ENCODE data around the gene MVK.
A peak's percentile ranks its signal among the peaks of the same experiment; 100 is the strongest.

The MVK gene

GRCh38 chr12:109573029-109573913 lies at the start of gene MVK, which contains the start of gene MMAB:
TSS of gene MVK (plus strand) at chr12:109573794. CDS start at chr12:109574823, 1,029 bp downstream.
TSS of gene MMAB (minus strand) at chr12:109573504. CDS start at chr12:109573480, 24 bp downstream.
- peaks cover 62% of the 10 kb centered on the region for H3K36me3 ChIP-seq (ENCODE audit: control insufficient read depth, insufficient read depth, low read length)

DNA sequence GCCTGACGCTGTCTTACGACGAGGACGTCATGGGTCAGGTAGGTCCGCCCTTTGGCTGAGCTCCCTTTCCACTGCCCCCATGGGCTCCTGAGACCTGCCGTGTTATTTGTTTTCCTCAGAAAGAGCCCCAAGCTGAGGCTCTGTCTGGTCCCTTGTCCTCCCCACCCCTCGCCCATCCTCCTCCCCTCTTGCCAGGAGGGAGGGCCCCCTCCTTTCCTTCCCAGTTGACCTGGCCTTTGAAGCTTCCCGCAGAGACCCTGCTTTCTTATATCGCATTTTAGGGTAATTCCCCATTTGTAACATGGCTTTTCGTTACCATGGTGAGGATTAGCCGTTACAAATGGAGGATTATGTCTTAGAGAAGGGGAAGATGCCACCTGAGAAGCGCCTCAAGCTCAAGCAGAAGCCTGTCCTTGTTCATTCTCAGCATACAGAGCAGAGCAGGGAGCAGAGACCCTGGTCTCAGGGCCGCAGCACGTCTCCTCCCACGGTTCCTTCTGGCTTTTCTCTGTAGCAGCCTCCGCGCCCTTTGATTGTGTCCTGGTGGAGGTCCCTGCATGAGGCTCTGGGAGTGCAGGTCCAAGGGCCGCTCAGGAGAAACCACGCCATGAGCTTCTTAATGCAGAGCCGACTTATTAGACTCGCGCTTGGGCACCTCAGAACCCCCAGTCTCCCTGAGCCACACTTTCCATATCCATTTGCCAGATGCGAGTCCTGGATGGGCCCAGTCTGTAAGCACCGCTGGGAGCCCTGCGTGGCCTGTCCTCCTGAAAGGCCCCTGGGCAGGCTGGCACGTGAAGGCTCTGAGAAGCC lies 48.9 kb upstream of the MVK start:
- no peak overlapping the region for H3K9ac ChIP-seq (ENCODE audit: low read length)
- H3K27ac ChIP-seq (ENCODE audit: low read depth, low read length) = no peak overlapping the region
- no peaks in the 10 kb centered on the region for H3K9me3 ChIP-seq (ENCODE audit: control insufficient read depth, insufficient read depth, low read depth, low read length)
- H3K27me3 ChIP-seq (ENCODE audit: control insufficient read depth, insufficient read depth, low read length) = no peaks in the 10 kb centered on the region
- no peak overlapping the region for H3K4me3 ChIP-seq (ENCODE audit: low read depth, low read length)
- peaks cover 41% of the 10 kb centered on the region for H3K36me3 ChIP-seq (ENCODE audit: control insufficient read depth, insufficient read depth, low read length)
- H3K4me1 ChIP-seq (ENCODE audit: control insufficient read depth, insufficient read depth, low read length) = peaks cover 3% of the 10 kb centered on the region; the same call in 1 of the 2 replicates

More at GRCh38 chr12:109573029-109573913, at the start of gene MVK, which contains the start of gene MMAB:
- Histone ChIP-seq H3K4me1 (ENCODE audit: control insufficient read depth, insufficient read depth, low read length) (peaks cover 3% of the 10 kb centered on the region; the same call in 1 of the 2 replicates), H3K9ac (ENCODE audit: low read length) (peak within 1 kb of the TSS; percentile 76), H3K27me3 (ENCODE audit: control insufficient read depth, insufficient read depth, low read length) (no peaks in the 10 kb centered on the region), H3K9me3 (ENCODE audit: control insufficient read depth, insufficient read depth, low read depth, low read length) (no peaks in the 10 kb centered on the region), H3K27ac (ENCODE audit: low read depth, low read length) (peak within 1 kb of the TSS; percentile 53; the same call in 1 of the 2 replicates), H3K4me3 (ENCODE audit: low read depth, low read length) (peak within 1 kb of the TSS; percentile 82)

- Histone ChIP-seq H3K4me3 (ENCODE audit: low read depth, low read length) (no peak overlapping the region), H3K36me3 (ENCODE audit: control insufficient read depth, insufficient read depth, low read length) (peaks cover 39% of the 10 kb centered on the region), H3K9me3 (ENCODE audit: control insufficient read depth, insufficient read depth, low read depth, low read length) (no peaks in the 10 kb centered on the region), H3K27me3 (ENCODE audit: control insufficient read depth, insufficient read depth, low read length) (no peaks in the 10 kb centered on the region), H3K27ac (ENCODE audit: low read depth, low read length) (no peak overlapping the region), H3K4me1 (ENCODE audit: control insufficient read depth, insufficient read depth, low read length) (peaks cover 6% of the 10 kb centered on the region; the same call in 1 of the 2 replicates), H3K9ac (ENCODE audit: low read length) (no peak overlapping the region)
Measured at GRCh38 chr12:109525279-109525585, 48.4 kb upstream of the MVK start.

DNA sequence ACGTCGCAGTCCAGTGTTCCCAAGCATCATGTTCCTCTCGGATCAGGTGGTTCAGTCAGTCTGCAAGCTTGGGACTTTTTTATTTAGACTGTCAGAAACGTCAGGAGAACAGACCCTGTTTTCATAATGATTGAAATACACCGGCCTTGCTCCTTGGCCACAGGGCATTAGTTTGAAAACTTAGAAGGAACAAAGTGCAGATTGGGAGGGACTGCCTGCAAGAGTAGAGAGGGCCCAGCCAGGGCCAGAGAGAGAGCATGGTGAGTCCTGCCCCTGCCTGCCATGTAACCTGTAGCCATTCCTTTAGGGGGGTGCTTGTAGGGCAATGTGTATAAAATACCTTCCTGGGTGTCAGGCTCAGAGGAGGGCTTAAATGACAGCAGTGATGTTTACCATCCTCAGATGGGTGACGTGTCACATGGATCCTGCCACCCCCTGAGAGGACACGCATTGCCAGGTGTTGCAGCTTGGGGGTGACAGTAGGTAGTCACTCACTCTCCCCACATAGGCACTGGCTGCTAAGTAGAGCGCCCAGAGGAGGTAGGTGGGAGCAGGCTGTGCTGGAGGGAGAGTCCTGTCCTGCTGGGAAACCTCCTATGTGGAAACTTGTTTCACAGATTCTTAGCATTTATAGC lies 46.0 kb upstream of the MVK start:
- Histone ChIP-seq H3K9ac (ENCODE audit: low read length) (no peak overlapping the region), H3K27me3 (ENCODE audit: control insufficient read depth, insufficient read depth, low read length) (no peaks in the 10 kb centered on the region), H3K4me1 (ENCODE audit: control insufficient read depth, insufficient read depth, low read length) (peaks cover 12% of the 10 kb centered on the region; the same call in 1 of the 2 replicates), H3K4me3 (ENCODE audit: low read depth, low read length) (no peak overlapping the region), H3K9me3 (ENCODE audit: control insufficient read depth, insufficient read depth, low read depth, low read length) (no peaks in the 10 kb centered on the region), H3K27ac (ENCODE audit: low read depth, low read length) (no peak overlapping the region), H3K36me3 (ENCODE audit: control insufficient read depth, insufficient read depth, low read length) (peaks cover 29% of the 10 kb centered on the region)

GRCh38 chr12:109529691-109530640 lies 43.6 kb upstream of the MVK start:
- peak overlapping the region; percentile 46; the same call in 1 of the 2 replicates for H3K27ac ChIP-seq (ENCODE audit: low read depth, low read length)
- no peak overlapping the region for H3K4me3 ChIP-seq (ENCODE audit: low read depth, low read length)
- no peaks in the 10 kb centered on the region for H3K27me3 ChIP-seq (ENCODE audit: control insufficient read depth, insufficient read depth, low read length)
- peak overlapping the region; percentile 3 for H3K9ac ChIP-seq (ENCODE audit: low read length)
- H3K4me1 ChIP-seq (ENCODE audit: control insufficient read depth, insufficient read depth, low read length) = peaks cover 12% of the 10 kb centered on the region; the same call in 1 of the 2 replicates
- H3K36me3 ChIP-seq (ENCODE audit: control insufficient read depth, insufficient read depth, low read length) = peaks cover 15% of the 10 kb centered on the region
- H3K9me3 ChIP-seq (ENCODE audit: control insufficient read depth, insufficient read depth, low read depth, low read length) = no peaks in the 10 kb centered on the region

DNA sequence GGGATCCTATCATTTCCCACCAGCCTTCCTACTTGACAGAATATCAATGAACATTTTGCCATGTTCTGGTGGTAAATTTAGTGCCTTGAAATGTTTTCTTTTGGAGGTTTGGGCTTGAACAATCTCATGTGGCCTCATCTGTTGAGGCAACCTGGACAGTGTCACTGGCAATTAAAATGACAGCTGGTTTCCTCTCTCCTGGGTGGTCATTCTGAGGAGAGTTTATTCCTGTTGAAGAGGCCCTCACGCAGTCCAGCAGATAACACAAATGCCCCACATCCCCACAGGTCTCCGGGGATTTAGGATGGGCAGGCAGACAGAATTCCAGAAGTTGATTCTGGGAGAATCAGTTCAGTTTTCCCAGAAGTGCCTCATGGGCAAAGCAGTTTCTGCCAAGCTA lies 42.2 kb upstream of the MVK start:
- Histone ChIP-seq H3K27me3 (ENCODE audit: control insufficient read depth, insufficient read depth, low read length) (no peaks in the 10 kb centered on the region), H3K27ac (ENCODE audit: low read depth, low read length) (no peak overlapping the region), H3K9me3 (ENCODE audit: control insufficient read depth, insufficient read depth, low read depth, low read length) (no peaks in the 10 kb centered on the region), H3K4me1 (ENCODE audit: control insufficient read depth, insufficient read depth, low read length) (peaks cover 12% of the 10 kb centered on the region; the same call in 1 of the 2 replicates), H3K4me3 (ENCODE audit: low read depth, low read length) (no peak overlapping the region), H3K36me3 (ENCODE audit: control insufficient read depth, insufficient read depth, low read length) (peaks cover 15% of the 10 kb centered on the region), H3K9ac (ENCODE audit: low read length) (no peak overlapping the region)

GRCh38 chr12:109532721-109533486 lies 40.7 kb upstream of the MVK start:
- Histone ChIP-seq H3K9ac (ENCODE audit: low read length) (no peak overlapping the region), H3K27me3 (ENCODE audit: control insufficient read depth, insufficient read depth, low read length) (no peaks in the 10 kb centered on the region), H3K9me3 (ENCODE audit: control insufficient read depth, insufficient read depth, low read depth, low read length) (no peaks in the 10 kb centered on the region), H3K27ac (ENCODE audit: low read depth, low read length) (no peak overlapping the region), H3K4me3 (ENCODE audit: low read depth, low read length) (no peak overlapping the region), H3K36me3 (ENCODE audit: control insufficient read depth, insufficient read depth, low read length) (peaks cover 15% of the 10 kb centered on the region), H3K4me1 (ENCODE audit: control insufficient read depth, insufficient read depth, low read length) (peaks cover 12% of the 10 kb centered on the region; the same call in 1 of the 2 replicates)

DNA sequence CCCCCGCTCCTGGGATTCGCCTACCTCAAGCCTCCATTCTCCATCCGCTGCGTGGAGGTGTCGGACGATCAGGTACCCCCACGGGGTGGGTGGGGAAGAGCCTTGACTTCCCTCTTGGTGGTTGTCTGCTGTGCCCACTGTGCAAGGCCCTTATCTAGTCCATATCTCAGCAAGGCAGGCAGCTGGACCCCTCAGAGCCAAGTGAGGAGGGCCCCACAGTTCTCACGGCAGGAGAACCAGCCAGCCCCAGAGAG lies 40.2 kb upstream of the MVK start:
- Histone ChIP-seq H3K4me3 (ENCODE audit: low read depth, low read length) (no peak overlapping the region), H3K9ac (ENCODE audit: low read length) (no peak overlapping the region), H3K27me3 (ENCODE audit: control insufficient read depth, insufficient read depth, low read length) (no peaks in the 10 kb centered on the region), H3K36me3 (ENCODE audit: control insufficient read depth, insufficient read depth, low read length) (peaks cover 15% of the 10 kb centered on the region), H3K4me1 (ENCODE audit: control insufficient read depth, insufficient read depth, low read length) (peaks cover 12% of the 10 kb centered on the region; the same call in 1 of the 2 replicates), H3K9me3 (ENCODE audit: control insufficient read depth, insufficient read depth, low read depth, low read length) (no peaks in the 10 kb centered on the region), H3K27ac (ENCODE audit: low read depth, low read length) (no peak overlapping the region)

DNA sequence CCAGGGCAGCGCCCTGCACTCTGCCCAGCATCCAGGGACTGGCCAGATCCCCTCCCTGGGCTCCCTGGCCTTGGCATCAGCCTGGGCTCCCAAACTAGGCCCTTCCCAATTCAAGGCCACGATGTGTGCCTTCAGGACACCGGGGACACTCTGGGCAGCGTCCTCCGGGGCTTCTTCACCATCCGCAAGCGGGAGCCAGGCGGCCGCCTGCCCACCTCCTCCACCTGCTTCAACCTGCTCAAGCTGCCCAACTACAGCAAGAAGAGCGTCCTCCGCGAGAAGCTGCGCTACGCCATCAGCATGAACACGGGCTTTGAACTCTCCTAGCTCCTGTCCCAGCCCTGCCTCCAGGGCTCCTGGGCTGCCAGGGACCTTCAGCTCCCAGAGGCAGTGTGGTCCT lies 39.1 kb upstream of the MVK start:
- peaks cover 12% of the 10 kb centered on the region; the same call in 1 of the 2 replicates for H3K4me1 ChIP-seq (ENCODE audit: control insufficient read depth, insufficient read depth, low read length)
- H3K36me3 ChIP-seq (ENCODE audit: control insufficient read depth, insufficient read depth, low read length) = peaks cover 15% of the 10 kb centered on the region
- no peaks in the 10 kb centered on the region for H3K9me3 ChIP-seq (ENCODE audit: control insufficient read depth, insufficient read depth, low read depth, low read length)
- H3K9ac ChIP-seq (ENCODE audit: low read length) = no peak overlapping the region
- H3K4me3 ChIP-seq (ENCODE audit: low read depth, low read length) = no peak overlapping the region
- H3K27me3 ChIP-seq (ENCODE audit: control insufficient read depth, insufficient read depth, low read length) = no peaks in the 10 kb centered on the region
- no peak overlapping the region for H3K27ac ChIP-seq (ENCODE audit: low read depth, low read length)
